Measurements from ENCODE around the gene VGLL4.
A peak's percentile ranks its signal among the peaks of the same experiment; 100 is the strongest.
"Not testable (repeated sequence)": the region's sequence is repeated elsewhere in the genome, so short reads cannot be mapped to it uniquely, and the experiment has no call there.

VGLL4 gene

DNA sequence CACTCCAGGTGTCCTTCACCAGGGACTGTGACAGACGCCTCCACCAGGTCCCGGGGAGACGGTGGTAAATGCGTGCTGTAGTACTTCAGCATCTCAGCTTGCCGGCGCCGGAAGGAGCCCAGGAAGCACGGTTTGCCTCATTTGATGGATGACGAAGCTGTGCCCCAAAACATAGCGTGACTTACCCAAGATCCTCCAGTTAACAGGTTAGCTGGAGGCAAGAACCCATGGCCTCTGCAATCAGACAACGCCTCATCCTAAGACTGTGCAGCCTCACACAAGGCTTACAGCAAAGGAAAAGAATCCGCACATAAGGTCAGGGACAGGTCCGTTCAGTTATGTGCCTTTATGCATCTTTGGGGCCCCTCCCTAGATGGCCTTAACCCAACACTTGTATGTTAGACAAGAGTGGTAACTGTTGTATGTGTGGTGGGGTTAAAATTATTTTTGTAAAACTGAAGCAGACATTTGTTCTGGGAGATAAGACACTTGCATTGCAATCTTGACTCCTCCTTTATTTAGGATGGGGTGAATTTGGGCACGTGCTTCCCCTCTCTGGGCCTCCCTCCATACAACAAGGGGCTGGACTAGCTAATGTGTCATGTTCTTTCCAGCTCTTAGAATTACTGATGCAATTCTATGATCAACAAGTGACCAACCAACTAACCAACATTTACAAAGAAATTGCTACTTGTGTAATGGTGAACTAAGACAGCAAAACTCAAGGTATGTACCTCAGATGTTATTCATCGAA is 39.4 kb downstream of the VGLL4 start:
- peak in 1 of 3 donors; percentile 47 for DNase-seq

DNA sequence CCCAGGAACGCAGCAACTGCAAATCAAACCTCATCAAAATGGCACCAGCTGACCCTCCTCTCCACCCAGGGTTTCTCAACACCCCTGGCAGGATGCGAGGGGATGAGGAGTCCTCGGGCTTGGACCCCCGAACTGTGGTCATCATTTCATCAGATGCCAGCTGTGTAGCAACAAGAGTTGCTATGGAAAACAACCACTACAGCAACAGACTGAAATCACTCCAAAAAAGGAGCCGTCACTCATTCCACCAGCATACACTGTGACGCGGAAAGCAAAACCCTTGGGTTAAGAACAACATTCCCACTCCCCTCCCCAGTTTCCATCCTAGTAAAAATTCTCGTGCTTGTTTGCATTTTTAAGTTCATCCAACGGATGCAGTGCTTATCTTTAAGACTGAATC is 40.1 kb downstream of the VGLL4 start:
- no peak for DNase-seq

DNA sequence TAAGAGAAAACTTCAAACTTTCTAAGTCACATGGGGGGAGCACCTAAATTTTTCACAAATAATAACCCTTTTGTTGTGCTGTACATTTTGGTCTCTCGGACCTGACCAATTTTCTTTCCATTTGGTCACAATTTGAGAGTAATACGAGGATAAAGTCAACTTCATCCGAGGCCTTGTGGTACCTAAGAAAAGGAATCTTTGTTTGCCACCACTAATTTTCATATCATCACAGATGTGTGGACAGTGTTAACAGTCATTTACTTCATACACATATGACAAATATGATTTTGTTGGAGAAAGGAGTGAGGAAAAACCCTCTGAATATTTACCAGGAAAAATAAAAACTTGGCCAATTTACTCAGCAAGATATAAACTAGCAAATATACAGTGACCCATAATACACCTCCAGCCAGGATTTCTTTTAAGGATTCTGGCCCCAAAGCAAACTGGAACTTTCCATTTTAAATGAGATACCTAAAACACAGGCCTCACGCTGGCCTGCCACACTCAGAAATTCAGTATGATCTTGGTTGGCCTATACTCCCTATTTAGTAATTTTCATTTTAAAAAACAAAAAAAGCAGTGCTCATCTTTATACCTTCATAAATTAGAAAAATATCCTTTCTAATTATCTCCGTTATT is 40.7 kb downstream of the VGLL4 start:
- no peak for DNase-seq

DNA sequence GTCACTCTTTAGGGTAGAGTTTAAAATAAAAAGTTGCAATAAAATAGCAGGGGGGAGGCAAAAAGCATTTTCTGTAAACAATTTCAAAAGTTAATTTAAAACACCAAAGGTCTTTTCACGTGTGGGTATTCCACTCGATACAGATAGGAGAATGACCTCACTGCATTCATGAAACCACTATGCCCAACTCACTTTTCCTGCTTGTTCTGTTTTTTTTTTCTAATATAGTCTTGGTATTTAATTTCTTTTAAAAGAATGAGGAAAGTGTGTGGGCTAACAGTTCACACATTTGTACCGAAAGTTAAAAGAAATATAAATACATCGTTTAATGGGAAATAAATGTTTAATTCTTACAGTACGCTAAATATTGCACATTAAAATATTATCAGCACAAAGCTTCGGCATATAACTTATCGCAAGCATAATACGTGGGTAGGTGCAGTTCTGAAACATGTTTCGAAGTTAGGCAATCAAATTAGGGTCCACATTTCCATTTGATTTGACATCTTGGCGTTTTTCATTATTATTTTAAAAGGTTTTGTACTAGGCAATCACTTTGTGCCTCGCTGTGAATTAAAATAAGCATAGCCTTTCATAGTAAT is 41.4 kb downstream of the VGLL4 start:
- no peak for DNase-seq

GRCh38 chr3:11601446-11602238 is 42.1 kb downstream of the VGLL4 start:
- peak in 2 of 3 donors; percentile 3 to 25 for DNase-seq

- DNase-seq, result no peak
Measured at GRCh38 chr3:11600501-11601282, 43.0 kb downstream of the VGLL4 start.

- DNase-seq, result no peak
Measured at GRCh38 chr3:11596387-11596786, 47.3 kb downstream of the VGLL4 start.

DNA sequence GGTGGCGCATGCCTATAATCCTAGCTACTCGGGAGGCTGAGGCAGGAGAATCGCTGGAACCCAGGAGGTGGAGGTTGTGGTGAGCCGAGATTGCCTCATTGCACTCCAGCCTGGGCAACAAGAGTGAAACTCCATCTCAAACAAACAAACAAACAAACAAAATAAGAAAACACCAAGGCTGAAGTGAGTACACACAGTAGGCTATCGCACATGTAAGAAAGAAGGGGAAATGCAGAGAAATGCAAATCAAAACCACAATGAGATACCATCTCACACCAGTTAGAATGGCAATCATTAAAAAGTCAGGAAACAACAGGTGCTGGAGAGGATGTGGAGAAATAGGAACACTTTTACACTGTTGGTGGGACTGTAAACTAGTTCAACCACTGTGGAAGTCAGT is 48.7 kb downstream of the VGLL4 start:
- DNase-seq, result not testable (repeated sequence)

DNA sequence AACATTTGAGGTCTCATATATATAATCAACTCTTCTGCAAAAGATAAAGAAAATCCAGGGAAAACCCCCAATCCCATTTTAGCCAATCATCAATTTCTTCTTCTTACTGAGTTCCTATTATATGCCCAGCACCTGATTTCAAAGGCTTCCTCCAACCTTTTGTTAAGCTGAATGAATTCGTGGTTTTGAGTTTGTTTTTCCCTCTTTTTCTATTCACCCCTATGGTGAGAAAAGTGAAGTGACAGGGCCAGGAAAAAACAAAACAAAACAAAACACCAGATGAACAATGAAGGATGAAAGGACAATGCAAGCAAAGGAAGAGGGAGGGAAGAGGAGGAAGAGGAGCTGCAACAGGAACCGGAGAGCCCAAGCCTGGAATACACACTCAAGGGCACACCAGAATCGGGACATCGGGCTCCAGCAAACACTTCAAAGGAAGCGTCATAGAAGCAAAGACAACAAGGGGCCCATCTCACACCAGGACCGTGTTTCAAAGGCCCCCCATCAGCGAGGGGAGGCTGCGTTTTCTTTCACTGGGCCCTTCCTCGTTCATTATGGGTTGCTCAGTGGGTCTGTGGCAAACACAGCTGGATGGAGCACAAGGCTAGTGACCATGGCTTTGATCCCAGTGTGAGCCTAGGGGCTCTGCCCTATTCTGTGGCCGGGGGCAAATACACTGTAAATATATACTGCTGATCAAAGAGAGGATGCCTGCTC is 50.2 kb downstream of the VGLL4 start:
- DNase-seq, result no peak

DNA sequence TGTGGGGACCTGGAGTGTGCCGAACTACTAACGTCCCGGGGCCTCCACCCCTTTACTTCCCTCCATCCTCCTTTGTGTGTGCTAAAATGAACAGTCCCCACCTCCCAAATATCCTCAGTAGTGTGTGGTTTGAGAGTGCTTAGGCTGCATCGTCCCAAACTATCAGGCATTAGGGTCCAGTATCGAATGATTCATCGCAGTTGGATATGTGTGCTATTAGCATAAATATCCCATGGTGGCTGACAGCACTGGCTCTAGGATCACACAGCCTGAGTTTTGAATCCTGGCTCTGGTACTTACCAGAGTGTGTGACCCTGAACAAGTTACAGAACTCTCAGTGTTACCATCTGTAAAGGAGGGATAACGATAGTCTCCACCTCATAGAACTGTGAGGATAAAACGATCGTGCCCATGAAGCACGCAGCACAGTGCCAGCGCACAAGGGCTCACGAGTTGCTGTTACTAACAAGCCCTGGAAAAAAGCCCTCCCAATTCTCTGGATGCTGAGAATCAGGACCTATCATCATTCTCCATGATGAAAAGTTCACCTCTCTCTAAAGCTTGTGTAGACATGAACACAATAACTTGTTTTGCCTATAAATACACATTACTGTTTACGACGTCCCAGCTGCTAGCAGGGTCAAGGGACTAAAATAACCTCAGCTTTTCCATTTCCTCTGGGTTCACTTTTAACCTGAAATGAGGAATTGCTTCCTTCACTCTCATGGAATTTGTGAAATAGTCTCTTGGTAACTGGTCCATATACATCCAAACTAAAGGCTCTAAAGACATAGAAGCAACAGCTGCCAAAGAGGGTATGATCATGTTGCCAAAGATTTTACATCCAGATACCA is 51.0 kb downstream of the VGLL4 start:
- no peak for DNase-seq

GRCh38 chr3:11591391-11592282 is 52.1 kb downstream of the VGLL4 start:
- peak; percentile 53 to 59 (median 57) for DNase-seq

- no peak for DNase-seq
Measured at GRCh38 chr3:11591002-11591355, 52.7 kb downstream of the VGLL4 start.

DNA sequence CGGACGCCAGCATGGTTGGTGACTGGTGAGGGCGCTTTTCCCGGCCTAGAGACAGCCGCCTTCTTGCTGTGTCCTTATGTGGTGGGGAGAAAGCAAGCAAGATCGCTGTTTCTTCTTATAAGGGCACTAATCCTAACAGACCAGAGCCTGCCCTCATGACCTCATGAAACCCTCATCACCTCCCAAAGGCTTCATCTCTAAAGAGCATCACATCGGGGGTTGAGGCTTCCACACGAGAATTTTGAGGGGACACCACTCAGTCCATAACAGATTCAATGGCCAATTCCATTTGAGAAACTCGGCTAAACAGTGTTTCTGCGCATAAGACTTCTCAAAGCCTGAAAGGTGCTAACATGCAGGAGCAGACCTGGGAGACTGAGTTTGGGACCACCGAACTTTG is 54.0 kb downstream of the VGLL4 start:
- no peak for DNase-seq

GRCh38 chr3:11588755-11589154 is 55.0 kb downstream of the VGLL4 start:
- no peak for DNase-seq

DNA sequence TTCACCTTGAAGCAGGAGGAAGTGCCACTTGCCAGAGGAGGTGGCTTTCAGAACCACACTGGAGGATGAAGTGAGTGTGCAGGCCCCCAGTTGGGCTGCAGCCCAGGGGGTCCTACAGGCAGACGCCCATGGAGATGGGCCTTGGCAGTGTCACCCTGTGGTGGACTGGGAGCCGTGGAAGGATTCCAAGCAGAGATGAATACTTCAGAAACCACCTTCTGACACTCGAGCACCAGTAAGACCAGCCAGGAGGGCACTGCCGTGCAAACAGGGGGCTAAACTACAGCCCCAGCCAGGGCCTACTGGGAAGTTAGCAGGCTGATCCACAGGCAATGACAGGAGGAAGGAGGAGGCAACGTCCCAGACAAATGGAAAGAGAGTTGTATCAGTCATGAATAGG is 55.4 kb downstream of the VGLL4 start:
- no peak for DNase-seq

DNA sequence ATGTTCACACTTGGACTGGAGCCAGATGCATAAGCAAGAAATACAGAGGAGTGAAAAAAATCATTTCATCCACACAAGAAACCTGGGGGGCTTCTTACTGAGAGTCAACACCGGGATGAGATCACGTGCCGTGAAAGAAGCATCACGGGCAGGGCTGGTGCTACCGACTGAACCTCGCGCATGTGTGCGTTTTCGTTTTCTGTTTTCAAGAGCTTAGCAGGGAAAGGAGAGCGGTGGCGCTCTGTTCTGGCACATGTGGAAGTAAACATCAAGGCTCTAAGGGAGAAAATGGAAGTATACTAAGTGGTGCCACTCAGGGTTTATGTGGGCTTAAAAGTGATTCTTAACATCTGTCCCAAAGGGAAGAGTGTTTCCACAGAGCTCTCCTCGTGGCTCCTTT is 55.9 kb downstream of the VGLL4 start:
- no peak for DNase-seq

- no peak for DNase-seq
Measured at GRCh38 chr3:11584570-11584969, 59.1 kb downstream of the VGLL4 start.

DNA sequence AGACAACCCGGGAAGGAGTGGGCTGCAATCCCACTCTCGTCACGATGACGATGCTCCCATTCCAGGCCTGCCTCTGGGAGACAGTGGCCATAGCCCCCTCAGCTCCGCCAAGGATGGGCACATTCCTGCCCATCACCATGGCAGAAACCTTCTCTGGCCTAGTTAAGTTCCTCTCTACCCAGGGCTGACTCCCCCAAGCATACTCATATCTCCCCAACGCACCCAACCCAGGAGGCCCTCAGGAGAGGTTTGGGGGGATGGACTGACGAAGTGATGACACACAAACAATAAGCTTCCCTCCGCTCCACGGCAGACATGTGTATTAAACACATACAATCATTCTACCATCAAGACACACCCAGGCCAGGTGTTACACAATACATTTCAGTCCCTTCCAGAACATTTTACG is 60.1 kb downstream of the VGLL4 start:
- DNase-seq, result no peak

DNA sequence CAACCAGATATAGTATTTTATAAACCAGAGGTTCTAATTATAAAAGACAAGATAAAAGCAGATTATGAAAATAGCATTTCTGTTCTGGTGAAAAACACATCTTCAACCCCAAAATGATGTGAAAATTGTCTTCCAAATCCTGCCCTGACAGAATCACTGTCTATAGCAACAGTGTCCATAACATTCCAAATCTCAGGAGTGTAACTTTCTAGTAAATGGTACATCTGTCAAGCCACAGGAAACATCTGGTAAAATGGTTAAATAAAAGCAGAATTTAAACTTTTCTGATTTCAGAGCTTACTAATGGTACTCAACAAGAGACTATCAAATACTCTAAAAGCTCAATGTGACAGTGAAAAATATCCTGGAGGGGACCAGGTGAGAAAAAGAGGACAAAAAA is 60.5 kb downstream of the VGLL4 start:
- no peak for DNase-seq
